SU-DHL-6 (cell line): ENCODE results near the gene TAF11L7.
"Not testable (repeated sequence)": the region's sequence is repeated elsewhere in the genome, so short reads cannot be mapped to it uniquely, and the experiment has no call there.

Source experiments
- CTCF ChIP-seq: fragments of 200-600 bp; sonication (generic); IDR thresholded peaks from one replicate; pipeline ENCODE4 v1.5.1; 2017; ENCODE audit warnings: antibody characterized with exemption, mild to moderate bottlenecking, low read length, moderate library complexity; ENCODE audit not compliant: insufficient read depth, poor library complexity, severe bottlenecking
- EZH2phosphoT487 ChIP-seq: fragments of 200-600 bp; sonication (generic), shearing (Covaris generic); conservative IDR thresholded peaks from 2 replicates; pipeline ENCODE4 v1.6.1; 2018; ENCODE audit warnings: mild to moderate bottlenecking, antibody characterized with exemption, low read length, moderate library complexity, mixed read lengths

- not testable (repeated sequence) for TF ChIP-seq CTCF, EZH2phosphoT487
These were observed 8.7 kb upstream of the TAF11L7 start, which contains the start of gene TAF11L9 for GRCh38 chr5:17594255-17594654.
